HepG2 (cell line): ENCODE data around the gene CDT1. TPM values are rescaled to one million over a fixed set of nuclear protein-coding genes. Genes with fewer than 3 reads are reported as not detected.

Experiments used
- AHDC1 ChIP-seq: sonication (generic); formaldehyde crosslinking; IDR thresholded peaks from 2 replicates; pipeline ENCODE4 v1.5.1; 2020; ENCODE audit warnings: mild to moderate bottlenecking, missing genetic modification reagents, borderline replicate concordance
- CHCHD3 ChIP-seq: sonication (generic); formaldehyde crosslinking; IDR thresholded peaks from 2 replicates; pipeline ENCODE4 v1.8.0; 2022; ENCODE audit warnings: mild to moderate bottlenecking, missing genetic modification reagents, moderate library complexity
- FUBP1 ChIP-seq: sonication (generic); formaldehyde crosslinking; IDR thresholded peaks from 2 replicates; pipeline ENCODE4 v1.5.1; 2020; ENCODE audit warnings: missing genetic modification reagents, mild to moderate bottlenecking, borderline replicate concordance
- GFI1 ChIP-seq: sonication (generic); formaldehyde crosslinking; IDR thresholded peaks from 2 replicates; pipeline ENCODE4 v1.5.0; 2020; ENCODE audit warnings: missing genetic modification reagents, mild to moderate bottlenecking, borderline replicate concordance
- HNRNPK ChIP-seq: fragments of 200-400 bp; formaldehyde crosslinking; IDR thresholded peaks from 2 replicates; pipeline ENCODE4 v1.6.1; 2018; ENCODE audit warnings: low read length, low read depth, moderate library complexity, mild to moderate bottlenecking; ENCODE audit not compliant: poor library complexity, severe bottlenecking
- HOXA7 ChIP-seq: sonication (generic); formaldehyde crosslinking; IDR thresholded peaks from 2 replicates; pipeline ENCODE4 v1.8.1; 2022; ENCODE audit warnings: mild to moderate bottlenecking, missing genetic modification reagents, moderate library complexity
- KDM6A ChIP-seq: IDR thresholded peaks from 2 replicates; pipeline ENCODE4 v1.6.1; 2016; ENCODE audit warnings: low read depth
- NAIF1 ChIP-seq: sonication (generic); formaldehyde crosslinking; IDR thresholded peaks from 2 replicates; pipeline ENCODE4 v1.5.0; 2020; ENCODE audit warnings: mild to moderate bottlenecking, missing genetic modification reagents, borderline replicate concordance
- PITX1 ChIP-seq: sonication (generic); formaldehyde crosslinking; IDR thresholded peaks from 2 replicates; pipeline ENCODE4 v1.5.1; 2020; ENCODE audit warnings: mild to moderate bottlenecking, missing genetic modification reagents
- POGK ChIP-seq: sonication (generic); formaldehyde crosslinking; conservative IDR thresholded peaks from 2 replicates; pipeline ENCODE4 v1.8.0; 2022; ENCODE audit warnings: mild to moderate bottlenecking, moderate library complexity, missing genetic modification reagents
- RFX3 ChIP-seq: IDR thresholded peaks from 2 replicates; pipeline ENCODE4 v1.6.1; 2016; ENCODE audit warnings: missing biosample characterization, missing genetic modification reagents
- TMF1 ChIP-seq: sonication (generic); formaldehyde crosslinking; IDR thresholded peaks from 2 replicates; pipeline ENCODE4 v1.8.1; 2022; ENCODE audit warnings: low read depth, missing genetic modification reagents
- ZNF143 ChIP-seq: sonication (generic); formaldehyde crosslinking; IDR thresholded peaks from 2 replicates; pipeline ENCODE4 v1.4.0; 2020; ENCODE audit warnings: missing genetic modification reagents
- ZNF17 ChIP-seq: sonication (generic); formaldehyde crosslinking; IDR thresholded peaks from 2 replicates; pipeline ENCODE4 v1.5.0; 2020; ENCODE audit warnings: mild to moderate bottlenecking, missing genetic modification reagents
- ZNF256 ChIP-seq: sonication (generic); formaldehyde crosslinking; conservative IDR thresholded peaks from 2 replicates; pipeline ENCODE4 v1.4.0; 2020; ENCODE audit warnings: missing genetic modification reagents
- ZNF326 ChIP-seq: sonication (generic); formaldehyde crosslinking; IDR thresholded peaks from 2 replicates; pipeline ENCODE4 v1.4.0; 2020; ENCODE audit warnings: missing genetic modification reagents, borderline replicate concordance
- ZNF33B ChIP-seq: sonication (generic); formaldehyde crosslinking; IDR thresholded peaks from 2 replicates; pipeline ENCODE4 v1.5.1; 2020; ENCODE audit warnings: mild to moderate bottlenecking, missing genetic modification reagents
- ZNF557 ChIP-seq: sonication (generic); formaldehyde crosslinking; IDR thresholded peaks from 2 replicates; pipeline ENCODE4 v1.4.0; 2020; ENCODE audit warnings: missing genetic modification reagents
- polyA plus RNA-seq, 8 experiments: library from polyadenylated mRNA; depleted of rRNA in 3 of 8; stranded (reverse) in 7 of 8; unstranded in 1 of 8; fragments of >200 nt; fragmentation: Illumina TruSeq in 4 of 8; extraction: Trizol in 4 of 8; gene quantifications; 2 replicates each; pipeline versions ENCODE4 v1.2.1 to v1.2.3, GENCODE V29; 2011 to 2016; ENCODE audit warnings: low read depth in 4 of 8, missing spikeins in 1 of 8, mixed read lengths in 1 of 8; ENCODE audit not compliant: insufficient read depth in 1 of 8
- total RNA-seq, 5 experiments: library from RNA; depleted of rRNA; stranded (reverse); fragments of >200 nt; fragmentation: Illumina TruSeq; extraction: Trizol; gene quantifications; 2 replicates each; pipeline ENCODE4 v1.2.3, GENCODE V29; 2016; ENCODE audit warnings: low read depth in 1 of 5
- TF ChIP-seq, protein P1 (sequence below): sonication (generic); formaldehyde crosslinking; IDR thresholded peaks from 2 replicates; pipeline ENCODE4 v1.4.0; 2020; ENCODE audit warnings: mild to moderate bottlenecking, missing genetic modification reagents

CDT1 gene
- total and polyA plus RNA-seq, 2 of the 13 experiments (the other 11 are each of a cell fraction or from before 2014, with no cell fraction given) = 23.1 to 23.8 TPM

DNA sequence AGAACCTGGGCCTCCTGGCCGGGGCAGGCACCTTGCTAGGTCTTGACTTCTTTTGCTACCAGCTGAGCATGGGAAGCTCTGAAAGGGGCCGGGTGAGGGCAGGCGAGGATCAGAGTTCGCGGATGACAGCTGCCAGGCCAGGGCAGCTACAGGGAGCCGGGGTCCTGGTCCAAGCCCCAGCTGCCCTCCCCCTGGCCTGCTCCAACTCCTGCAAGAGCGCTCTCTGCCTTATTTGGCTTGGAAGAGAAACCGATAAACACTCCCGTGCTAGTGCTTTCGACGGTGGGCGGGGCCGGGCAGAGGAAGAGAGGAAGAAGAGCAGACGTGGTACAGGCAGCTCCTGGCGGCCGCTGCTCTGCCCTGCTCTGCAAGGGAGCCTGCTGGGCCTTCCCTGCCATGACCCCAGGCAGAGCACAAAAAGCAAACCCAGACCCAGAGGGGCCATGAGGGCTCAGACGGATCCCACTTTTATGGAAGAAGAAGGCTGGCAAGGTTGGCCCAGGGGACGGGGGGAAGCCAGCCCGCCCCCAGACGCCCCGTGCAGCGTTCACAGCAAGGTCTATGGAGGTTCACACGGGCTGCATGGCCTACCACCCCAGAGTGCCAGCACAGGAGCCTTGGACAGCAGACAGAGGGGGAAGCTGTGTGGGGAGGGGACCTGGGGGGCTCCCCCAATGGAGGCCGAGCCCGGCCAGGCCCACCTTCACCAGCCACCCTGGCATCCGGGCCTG, 44.2 kb upstream of the CDT1 start (continued):
- TF ChIP-seq AHDC1 (CRISPR knock-in tag) (peak; percentile 81; the same call in 1 of the 2 replicates), HOXA7 (no peak), PITX1 (CRISPR knock-in tag) (peak; percentile 10; the same call in 1 of the 2 replicates), GFI1 (CRISPR knock-in tag) (peak; percentile 29; the same call in 1 of the 2 replicates), ZNF33B (CRISPR knock-in tag) (0 out of 2 replicates have a peak, but pooled peaks have one; percentile 35), CHCHD3 (no peak), HNRNPK (peak; percentile 57), RFX3 (CRISPR knock-in tag) (no peak), ZNF557 (peak; percentile 38), FUBP1 (CRISPR knock-in tag) (no peak), ZNF143 (CRISPR knock-in tag) (no peak; the same call in 1 of the 2 replicates), ZNF17 (no peak), KDM6A (no peak), POGK (CRISPR knock-in tag) (0 out of 2 replicates have a peak, but pooled peaks have one; percentile 23), TMF1 (no peak), ZNF326 (CRISPR knock-in tag) (no peak), ZNF256 (CRISPR knock-in tag) (no peak), NAIF1 (CRISPR knock-in tag) (no peak; the same call in 1 of the 2 replicates)
- TF ChIP-seq, protein P1, sequence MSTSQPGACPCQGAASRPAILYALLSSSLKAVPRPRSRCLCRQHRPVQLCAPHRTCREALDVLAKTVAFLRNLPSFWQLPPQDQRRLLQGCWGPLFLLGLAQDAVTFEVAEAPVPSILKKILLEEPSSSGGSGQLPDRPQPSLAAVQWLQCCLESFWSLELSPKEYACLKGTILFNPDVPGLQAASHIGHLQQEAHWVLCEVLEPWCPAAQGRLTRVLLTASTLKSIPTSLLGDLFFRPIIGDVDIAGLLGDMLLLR (CRISPR knock-in tag) = 0 out of 2 replicates have a peak, but pooled peaks have one; percentile 17
